ENCODE measurements around the gene MICU1.
"Not testable (repeated sequence)": the region's sequence is repeated elsewhere in the genome, so short reads cannot be mapped to it uniquely, and the experiment has no call there.

MICU1 gene

DNA sequence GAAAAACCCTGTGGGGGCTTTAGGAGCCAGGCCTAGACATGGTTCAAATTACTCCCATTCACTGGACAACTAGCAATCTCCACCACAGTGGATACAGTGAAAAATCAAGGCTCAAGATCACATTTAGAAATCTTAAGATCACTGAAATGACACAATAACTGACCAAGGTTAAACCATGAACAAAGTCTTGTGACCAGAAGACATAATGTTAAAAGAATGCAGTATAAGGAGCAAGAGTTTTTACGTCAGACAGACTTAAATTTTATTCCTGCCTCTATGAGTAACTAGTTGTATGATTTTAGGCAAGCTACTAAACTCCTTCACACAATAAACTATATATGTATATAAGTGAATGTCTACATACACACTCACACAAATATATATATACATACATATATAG lies 68.5 kb downstream of the MICU1 start:
- no peak for DNase-seq (ENCODE audit: low spot score)

DNA sequence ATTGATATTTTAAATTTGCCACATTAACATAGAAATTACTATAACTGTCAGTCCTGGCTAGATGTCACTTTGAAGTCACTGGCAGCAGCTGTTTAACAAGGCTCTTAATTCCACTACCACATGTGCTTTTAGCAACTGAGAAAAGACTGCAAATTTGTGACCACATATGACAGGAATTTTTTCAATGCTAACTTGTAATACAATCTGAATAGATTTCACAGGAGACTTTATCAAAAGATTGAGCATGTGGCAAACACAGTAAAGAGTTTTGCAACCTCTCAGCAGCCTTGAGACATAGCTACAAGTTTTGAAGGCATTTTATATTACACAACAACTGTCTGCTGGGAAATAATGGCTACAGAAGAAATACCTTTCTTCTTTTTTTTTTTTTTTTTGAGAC lies 73.0 kb downstream of the MICU1 start:
- no peak for DNase-seq (ENCODE audit: low spot score)

DNA sequence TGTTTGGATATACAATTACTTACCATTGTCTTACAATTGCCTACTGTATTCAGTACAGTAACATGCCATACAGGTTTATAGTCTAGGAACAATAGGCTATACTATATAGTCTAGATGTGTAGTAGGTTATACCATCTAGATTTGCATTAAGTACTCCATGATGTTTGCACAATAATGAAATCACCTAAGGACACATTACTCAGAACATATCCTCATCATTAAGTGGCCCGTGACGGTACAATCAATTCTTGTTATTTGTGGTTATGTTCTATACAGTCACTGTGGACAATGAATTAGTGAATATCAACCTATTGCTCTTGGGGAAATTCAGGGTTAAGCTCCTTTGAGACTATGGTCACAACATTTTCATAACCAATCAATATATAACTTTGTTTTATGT lies 75.6 kb downstream of the MICU1 start:
- no peak for DNase-seq (ENCODE audit: low spot score)

DNA sequence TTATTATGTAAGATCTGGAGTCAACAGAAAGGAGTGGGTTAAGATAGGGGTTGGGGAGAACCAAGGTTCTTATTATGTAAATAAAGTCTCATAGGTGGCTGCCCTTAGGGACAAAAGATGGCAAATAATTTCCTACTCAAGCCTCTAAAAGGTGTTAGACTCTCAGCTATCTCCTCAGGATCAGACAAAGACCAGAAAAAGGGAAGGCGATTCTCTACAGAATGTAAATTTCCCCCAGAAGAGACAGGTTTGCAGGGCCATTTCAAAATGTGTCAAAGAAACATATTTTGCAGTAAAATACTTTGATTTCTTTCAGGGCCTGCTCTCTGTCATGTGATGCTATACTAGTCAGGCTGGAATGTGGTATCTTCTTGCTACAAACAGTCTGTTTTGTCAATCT lies 80.3 kb downstream of the MICU1 start:
- no peak for DNase-seq (ENCODE audit: low spot score)

DNA sequence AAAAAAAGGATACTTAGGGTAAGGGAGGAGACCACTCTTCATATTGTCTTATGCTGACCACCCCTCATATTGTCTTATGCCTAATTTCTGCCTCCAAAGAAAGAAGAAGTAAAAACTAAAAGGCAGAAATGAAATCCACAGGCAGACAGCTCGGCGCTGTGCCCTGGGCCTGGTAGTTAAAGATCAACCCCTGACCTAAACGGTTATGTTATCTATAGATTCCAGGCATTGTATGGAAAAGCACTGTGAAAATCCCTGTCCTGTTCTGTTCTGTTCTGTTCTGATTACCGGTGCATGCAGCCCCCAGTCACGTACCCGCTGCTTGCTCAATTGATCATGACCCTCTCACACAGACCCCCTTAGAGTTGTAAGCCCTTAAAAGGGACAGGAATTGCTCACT lies 82.0 kb downstream of the MICU1 start:
- not testable (repeated sequence) for DNase-seq (ENCODE audit: low spot score)

DNA sequence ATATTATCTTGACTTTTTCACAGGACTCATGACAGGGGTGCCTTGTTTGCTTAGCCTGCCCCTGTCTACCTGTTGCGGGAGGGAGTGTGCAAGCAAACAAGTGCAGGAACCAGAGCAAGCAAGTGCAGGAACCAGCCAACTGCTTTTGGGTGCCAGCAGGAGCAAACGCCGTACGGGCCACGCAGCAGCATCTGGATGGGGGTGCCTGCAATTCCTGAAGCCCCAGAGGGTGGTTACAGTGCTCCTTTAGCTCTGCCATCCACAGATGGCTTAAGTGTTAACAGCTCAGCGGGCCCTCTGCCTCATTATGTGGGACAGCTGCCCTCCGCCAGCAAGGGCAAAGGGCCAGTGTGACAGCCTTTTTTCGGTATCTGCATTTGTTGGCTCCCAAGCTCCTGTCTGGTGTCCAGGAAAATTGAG lies 83.5 kb downstream of the MICU1 start:
- no peak for DNase-seq (ENCODE audit: low spot score)

DNA sequence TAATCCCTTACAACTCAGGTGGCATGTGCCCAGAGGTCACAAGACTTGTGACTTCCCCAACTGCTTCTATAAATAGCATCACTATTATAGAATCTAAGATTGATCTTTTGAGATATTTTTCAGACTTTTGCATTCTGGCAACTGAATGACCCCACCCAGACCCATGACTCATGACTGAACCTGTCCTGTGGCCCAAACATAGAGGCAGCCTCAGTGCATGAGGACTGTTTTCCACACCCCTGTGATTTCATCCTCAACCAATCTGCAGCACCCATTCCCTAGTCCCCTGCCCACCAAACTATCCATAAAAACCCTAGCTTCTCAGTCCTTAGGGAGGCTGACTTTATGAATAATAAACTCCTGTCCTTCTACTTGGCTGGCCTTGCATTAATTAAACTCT lies 84.5 kb downstream of the MICU1 start:
- DNase-seq (ENCODE audit: low spot score) = no peak

DNA sequence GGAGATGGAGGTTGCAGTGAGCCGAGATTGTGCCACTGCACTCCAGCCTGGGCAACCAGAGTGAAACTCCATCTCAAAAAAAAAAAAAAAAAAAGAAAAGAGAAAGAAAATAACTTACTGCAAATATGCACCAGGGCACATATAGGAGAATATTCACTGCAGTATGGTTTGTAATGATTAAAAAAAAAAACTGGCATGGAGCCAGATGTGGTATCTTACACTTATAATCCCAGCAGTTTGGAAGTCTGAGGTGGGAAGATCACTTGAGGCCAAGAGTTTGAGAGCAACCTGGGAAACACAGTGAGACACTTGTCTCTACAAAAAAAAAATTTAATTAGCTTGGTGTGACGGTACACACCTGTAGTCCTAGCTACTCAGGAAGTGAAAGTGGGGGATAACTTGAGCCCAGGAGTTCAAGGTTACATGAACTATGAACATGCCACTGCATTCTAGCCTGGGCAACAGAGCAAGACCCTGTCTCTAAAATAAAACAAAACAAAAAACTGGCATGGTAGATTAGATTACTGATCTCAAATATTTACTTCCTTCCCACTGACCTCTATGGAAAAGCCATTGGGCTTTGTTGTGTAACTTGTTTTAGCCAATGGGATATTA lies 85.6 kb downstream of the MICU1 start:
- DNase-seq (ENCODE audit: low spot score) = no peak

DNA sequence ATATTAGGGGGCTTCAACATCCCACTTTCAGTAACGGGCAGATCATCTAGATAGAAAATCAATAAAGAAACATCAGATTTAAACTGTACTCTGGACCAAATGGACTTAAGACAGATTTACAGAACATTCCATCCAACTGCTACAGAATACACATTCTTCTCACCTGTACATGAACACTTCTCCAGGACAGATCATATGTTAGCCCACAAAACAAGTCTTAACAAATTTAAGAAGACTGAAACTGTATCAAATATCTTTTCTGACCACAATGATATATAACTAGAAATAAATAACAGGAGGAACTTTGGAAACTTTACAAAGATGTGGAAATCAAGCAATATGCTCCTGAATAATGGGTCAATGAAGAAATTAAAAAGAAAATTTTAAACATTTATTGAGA lies 86.7 kb downstream of the MICU1 start:
- no peak for DNase-seq (ENCODE audit: low spot score)

DNA sequence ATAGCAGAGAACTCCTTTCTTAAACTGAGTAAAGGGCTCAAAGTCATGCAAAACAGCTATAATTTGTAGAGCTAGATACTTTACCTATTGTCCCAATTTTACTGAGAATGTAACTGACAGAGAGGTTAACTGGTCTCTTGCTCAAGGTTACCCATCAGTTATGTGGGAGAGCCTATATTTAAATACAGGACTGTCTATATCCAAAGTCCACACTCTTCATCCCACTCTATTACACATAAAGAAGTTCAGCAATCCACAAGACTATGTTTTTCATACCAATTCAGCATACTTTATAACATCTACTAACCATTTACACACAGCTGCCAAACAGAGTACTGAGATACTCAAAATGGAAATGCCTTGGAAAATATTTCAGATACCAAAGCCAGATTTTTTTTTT lies 100.2 kb downstream of the MICU1 start:
- no peak for DNase-seq (ENCODE audit: low spot score)

DNA sequence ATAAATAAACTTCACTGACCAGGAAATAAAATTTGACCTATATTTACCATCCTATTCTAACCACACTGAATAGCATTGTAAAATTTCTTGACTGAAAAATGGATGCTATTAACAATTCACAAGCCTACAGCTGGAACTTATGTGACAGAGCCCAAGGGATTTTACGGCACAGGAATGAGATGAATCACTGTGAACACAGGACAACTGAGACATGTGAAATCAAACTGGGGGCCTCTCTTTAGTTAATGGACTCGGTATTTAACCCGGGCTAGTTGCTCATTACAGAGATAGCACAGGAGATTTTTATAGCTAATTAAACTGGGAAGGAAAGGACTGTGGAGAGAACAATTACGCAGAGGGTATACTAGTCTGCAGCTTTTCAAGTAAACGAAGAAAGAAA lies 100.6 kb downstream of the MICU1 start:
- DNase-seq (ENCODE audit: low spot score) = no peak

DNA sequence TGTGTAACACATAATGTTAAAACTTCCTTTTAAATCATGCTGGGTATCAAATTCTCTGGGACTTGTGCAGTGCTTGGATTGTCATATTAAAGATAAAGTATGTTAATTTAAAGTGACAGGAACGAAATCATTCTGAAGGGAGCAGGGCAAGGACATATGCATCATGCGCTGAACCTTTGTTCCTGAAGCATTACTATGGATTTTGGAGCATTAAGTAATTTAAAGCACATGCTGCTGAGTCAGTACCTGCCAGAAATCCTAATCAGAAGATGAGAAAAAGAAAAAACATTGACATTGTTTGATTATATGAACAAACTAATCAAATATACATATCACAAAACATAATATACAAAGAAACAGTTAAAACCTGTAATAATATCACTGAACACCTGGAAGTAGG lies 101.4 kb downstream of the MICU1 start:
- no peak for DNase-seq (ENCODE audit: low spot score)

DNA sequence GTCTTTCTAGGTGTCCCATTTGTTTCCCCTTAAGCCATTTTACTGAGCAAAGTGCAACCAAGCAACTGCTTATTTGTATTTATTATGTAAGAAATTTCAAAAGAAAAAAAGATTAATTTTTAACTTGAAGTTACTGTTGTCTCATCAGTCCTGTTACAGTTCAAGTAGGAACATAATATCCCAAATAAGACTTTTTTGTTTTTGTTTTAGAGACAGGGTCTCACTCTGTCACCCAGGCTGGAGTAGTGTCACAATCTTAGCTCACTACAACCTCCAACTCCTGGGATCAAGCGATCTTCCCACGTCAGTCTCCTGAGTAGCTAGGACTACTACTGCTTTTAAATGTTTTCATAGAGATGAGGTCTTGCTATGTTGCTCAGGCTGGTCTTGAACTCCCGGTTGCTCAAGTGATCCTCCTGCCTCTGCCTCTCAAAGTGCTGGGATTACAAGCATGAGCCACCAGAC lies 101.9 kb downstream of the MICU1 start:
- DNase-seq (ENCODE audit: low spot score) = no peak

DNA sequence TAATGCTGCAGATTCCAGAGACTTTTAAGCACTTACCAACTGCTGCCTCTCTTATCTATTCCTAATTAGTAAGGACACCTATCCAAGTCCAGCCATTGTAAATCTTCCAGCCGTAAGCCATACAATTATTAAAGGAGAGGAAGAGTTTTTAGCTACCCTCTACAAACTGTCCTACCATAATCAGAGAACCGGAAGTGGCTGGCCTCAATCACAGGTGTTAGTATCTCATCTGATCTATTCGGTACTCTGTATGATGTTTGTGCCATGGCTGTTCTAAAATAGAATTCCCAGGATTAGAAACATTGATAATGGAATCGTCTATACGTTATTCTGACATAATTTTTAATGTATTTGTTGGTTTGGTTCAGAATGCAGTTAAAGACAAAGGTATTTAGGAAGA lies 102.8 kb downstream of the MICU1 start:
- DNase-seq (ENCODE audit: low spot score) = no peak

DNA sequence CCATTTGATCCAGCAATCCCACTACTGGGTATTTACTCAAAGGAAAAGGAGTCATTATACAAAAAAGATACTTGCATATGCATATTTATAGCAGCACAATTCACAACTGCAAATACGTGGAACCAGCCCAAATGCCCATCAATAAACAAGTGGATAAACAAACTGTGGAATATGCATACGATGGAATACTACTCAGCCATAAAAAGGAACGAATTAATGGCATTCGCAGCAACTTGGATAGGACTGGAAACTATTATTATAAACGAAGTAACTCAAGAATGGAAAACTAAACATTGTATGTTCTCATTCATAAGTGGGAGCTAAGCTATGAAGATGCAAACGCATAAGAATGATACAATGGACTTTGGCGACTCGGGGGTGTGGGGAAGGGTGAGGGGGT lies 108.6 kb downstream of the MICU1 start:
- no peak for DNase-seq (ENCODE audit: low spot score)

DNA sequence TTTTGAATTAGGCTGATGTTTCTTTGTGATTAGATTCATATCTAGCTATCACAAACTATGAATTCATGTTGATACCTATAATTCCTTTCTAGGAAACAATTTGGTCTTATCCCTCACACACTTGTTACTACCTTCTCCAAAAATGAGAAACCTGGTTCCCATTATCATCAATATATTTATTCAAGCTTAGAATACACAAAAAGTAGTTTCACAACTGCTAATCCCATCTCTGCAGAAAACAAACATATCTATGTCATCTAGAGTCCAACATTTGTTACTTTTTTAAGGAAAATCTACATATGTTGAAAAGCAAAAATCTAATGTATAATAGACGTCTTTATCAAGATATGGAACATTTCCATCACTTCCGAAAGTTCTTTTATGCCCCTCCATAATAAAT lies 110.4 kb downstream of the MICU1 start:
- no peak for DNase-seq (ENCODE audit: low spot score)

DNA sequence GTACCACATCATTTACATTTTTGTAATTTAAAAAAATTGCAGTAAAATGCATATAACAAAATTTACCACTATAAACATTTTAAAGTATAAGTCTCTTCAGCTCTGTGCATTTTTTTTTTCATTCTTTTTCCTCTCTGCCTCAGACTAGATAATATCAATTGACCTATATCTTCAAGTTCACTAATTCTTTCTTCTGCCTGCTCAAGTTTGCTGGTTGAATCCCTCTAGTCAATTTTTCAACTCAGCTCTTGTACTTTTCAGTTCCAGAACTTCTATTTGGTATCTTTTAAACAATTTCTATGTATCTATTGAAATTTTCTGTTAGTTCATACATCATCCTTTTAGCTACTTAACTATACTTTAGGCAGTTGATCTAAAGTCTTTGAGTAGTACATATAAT lies 112.0 kb downstream of the MICU1 start:
- DNase-seq (ENCODE audit: low spot score) = no peak

DNA sequence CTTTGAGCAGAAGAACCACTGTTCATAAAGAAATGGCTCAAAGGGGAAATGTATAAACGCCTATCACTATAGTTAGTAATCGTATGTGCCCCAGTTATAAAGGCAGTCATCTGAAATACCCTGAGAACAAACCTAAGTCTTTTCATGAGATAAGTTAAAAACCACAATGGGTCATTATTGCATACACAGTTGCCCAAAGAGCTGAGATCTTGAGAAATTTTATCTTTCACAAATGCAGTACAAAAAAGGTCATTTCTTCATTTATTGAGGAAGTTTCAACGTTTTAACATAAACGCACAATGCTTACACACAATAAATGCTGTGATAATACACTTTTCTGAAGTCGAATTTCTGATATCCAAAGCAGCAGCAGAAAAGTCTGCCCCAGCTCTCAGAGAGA lies 114.4 kb downstream of the MICU1 start:
- no peak for DNase-seq (ENCODE audit: low spot score)

DNA sequence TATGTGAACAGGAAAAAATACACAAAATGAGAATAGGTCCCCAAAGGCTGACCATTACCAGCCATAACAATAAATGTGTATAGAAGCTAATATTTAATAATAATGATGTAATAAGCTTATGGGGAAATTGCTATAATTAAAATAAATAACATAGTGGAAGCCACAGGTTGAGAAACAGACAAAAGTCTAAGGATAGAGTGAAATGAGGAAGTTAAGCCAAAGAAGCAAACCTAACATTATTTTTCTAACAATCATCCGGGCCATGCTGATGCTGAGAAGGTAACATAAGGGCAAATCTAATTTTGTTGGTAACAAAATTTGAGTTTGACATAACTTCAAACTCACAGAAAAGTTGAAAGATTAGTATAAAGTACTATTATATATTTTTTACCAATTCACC lies 115.9 kb downstream of the MICU1 start:
- DNase-seq (ENCODE audit: low spot score) = no peak

DNA sequence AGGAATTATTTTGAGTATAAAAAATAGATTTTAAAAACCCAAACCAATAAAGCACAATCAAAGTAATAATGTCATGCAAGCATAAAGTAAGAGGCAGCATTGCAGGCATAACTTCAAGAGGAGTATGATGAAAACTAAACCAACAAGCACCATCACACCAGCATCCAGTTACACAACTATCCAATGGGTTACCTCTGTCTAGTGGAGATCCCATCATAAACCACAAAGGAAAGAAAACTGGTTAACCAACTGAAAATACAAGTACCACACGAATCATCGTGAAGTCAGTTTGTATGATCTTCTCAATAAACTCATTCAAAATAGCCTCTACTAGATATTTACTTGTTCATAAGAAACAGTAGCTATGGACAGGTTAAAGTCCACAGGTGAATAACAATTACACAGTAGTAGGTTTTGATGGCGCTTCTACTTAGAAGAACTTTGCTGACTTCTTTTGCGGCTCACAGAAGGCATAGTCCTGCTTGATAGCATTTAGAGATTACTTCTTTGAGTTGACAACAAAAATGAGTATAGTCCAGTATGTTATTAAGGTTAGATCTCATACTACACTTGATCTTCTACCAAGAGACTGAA lies 116.6 kb downstream of the MICU1 start:
- DNase-seq (ENCODE audit: low spot score) = no peak

DNA sequence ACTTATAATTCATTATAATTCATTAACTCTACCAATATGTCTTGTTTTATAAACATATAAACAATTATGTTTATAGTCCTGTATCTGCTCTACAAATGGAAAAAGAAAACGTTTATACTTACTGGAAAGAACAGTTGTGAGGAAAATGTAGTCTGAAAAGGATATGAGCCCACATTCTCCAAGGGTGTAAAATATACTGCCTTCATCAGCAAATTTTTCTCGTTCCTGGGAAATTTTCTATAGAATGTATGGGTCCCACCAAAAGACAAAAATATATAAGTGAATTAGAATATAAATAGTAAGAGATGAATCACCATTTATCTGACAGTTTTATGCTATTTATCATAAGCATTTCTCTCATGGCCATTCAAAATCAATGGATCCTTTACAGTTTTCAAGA lies 117.8 kb downstream of the MICU1 start:
- DNase-seq (ENCODE audit: low spot score) = no peak

DNA sequence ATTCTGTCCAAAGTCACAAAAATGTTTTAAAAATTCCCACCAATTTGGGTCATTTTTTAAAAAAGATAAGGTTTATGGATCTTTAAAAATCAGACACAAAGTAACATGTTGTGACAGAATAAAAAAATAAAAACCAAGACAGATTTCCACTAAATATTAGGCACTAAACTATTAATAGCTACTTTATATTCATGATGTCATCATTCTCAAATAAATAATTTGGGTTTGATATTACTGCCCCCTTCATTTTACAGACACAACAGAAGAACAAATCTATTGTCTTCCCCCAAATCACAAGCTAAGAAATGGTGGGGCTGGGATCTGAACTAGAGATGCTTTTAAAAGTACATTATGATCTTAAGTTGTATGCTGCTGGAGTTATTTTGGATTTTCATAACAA lies 119.4 kb downstream of the MICU1 start:
- DNase-seq (ENCODE audit: low spot score) = no peak

DNA sequence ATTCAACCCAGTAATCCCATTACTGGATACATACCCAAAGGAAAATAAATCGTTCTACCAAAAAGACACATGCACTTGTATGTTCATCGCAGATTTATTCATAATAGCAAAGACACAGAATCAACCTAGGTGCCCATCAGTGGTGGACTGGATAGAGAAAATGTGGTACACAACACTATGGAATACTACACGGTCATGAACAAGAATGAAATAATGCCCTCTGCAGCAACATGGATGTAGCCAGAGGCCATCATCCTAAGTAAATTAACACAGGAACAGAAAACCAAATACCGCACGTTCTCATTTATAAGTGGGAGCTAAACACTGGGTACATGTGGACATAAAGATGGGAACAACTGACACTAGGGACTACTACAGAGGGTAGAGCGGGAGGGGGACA lies 120.4 kb downstream of the MICU1 start:
- DNase-seq (ENCODE audit: low spot score) = no peak

DNA sequence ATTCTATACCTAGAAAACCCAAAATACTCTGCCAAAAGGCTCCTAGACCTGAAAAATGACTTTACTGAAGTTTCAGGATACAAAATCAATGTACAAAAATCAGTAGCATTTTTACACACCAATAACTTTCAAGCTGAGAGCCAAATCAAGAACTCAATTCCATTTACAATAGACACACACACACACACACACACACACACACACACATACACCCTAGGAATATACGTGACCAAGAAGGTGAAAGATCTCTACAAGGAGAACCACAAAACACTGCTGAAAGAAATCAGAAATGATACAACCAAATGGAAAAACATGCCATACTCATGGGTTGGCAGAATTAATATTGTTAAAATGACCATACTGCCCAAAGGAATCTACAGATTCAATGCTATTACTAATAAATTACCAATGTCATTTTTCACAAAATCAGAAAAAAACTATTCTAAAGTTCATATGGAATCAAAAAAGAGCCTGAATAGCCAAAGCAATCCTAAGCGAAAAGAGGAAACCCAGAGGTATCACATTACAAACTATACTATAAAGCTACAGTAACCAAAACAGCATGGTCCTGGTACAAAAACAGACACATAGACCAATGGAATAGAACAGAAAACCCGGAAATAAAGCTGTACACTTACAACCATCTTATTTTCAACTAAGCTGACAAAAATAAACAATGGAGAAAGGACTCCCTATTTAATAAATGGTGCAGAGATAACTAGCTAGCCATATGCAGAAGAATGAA lies 122.0 kb downstream of the MICU1 start:
- no peak for DNase-seq (ENCODE audit: low spot score)

Data from germinal center (tissue), 1 donor.